GM06990 (cell line): ENCODE results near the gene CYTIP.

Experiments used
- DNase-seq: peaks from one replicate; pipeline ENCODE4 v3.0.0-alpha.2; 2011; ENCODE audit not compliant: insufficient read length; ENCODE audit errors: extremely low read depth
- H3K27me3 ChIP-seq: replicated peaks from 2 replicates; pipeline ENCODE4 v1.6.0; 2011; ENCODE audit warnings: low read length; ENCODE audit not compliant: control insufficient read depth, insufficient read depth
- H3K36me3 ChIP-seq: 2 replicates; pipeline ENCODE4 v1.5.1; 2011; ENCODE audit warnings: low read length; ENCODE audit not compliant: control insufficient read depth, insufficient read depth
- H3K4me3 ChIP-seq: replicated peaks from 2 replicates; pipeline ENCODE4 v1.5.1; 2011; ENCODE audit warnings: low read depth, mild to moderate bottlenecking, control low read depth, low read length
- CTCF ChIP-seq: IDR thresholded peaks from 2 replicates; pipeline ENCODE4 v1.5.1; 2011; ENCODE audit warnings: low read length, control low read depth, mild to moderate bottlenecking, inconsistent platforms; ENCODE audit not compliant: insufficient read depth, poor library complexity, severe bottlenecking

CYTIP gene

GRCh38 chr2:157395811-157396210 is 48.1 kb downstream of the CYTIP start:
- no peak for TF ChIP-seq CTCF
- no peak for DNase-seq
- Histone ChIP-seq H3K27me3 (no peaks in the 10 kb centered on the region), H3K4me3 (no peak overlapping the region), H3K36me3 (no peaks in the 10 kb centered on the region)

GRCh38 chr2:157394928-157395327 is 49.0 kb downstream of the CYTIP start:
- Histone ChIP-seq H3K27me3 (no peaks in the 10 kb centered on the region), H3K36me3 (no peaks in the 10 kb centered on the region), H3K4me3 (no peak overlapping the region)
- DNase-seq: no peak
- no peak for TF ChIP-seq CTCF

- Histone ChIP-seq H3K36me3 (no peaks in the 10 kb centered on the region), H3K27me3 (no peaks in the 10 kb centered on the region), H3K4me3 (no peak overlapping the region)
- DNase-seq: no peak
- no peak for TF ChIP-seq CTCF
These were observed 50.5 kb downstream of the CYTIP start for GRCh38 chr2:157393348-157393747.

GRCh38 chr2:157388827-157389226 is 55.1 kb downstream of the CYTIP start:
- H3K4me3 ChIP-seq: no peak overlapping the region
- TF ChIP-seq CTCF: no peak
- DNase-seq: no peak
- H3K27me3 ChIP-seq: no peaks in the 10 kb centered on the region
- no peaks in the 10 kb centered on the region for H3K36me3 ChIP-seq

GRCh38 chr2:157386747-157387146 is 57.1 kb downstream of the CYTIP start:
- H3K4me3 ChIP-seq: no peak overlapping the region
- TF ChIP-seq CTCF: no peak
- no peaks in the 10 kb centered on the region for H3K36me3 ChIP-seq
- H3K27me3 ChIP-seq: no peaks in the 10 kb centered on the region
- no peak for DNase-seq

- Histone ChIP-seq H3K36me3 (no peaks in the 10 kb centered on the region), H3K4me3 (no peak overlapping the region), H3K27me3 (no peaks in the 10 kb centered on the region)
- TF ChIP-seq CTCF: no peak
- DNase-seq: no peak
These were observed 57.6 kb downstream of the CYTIP start for GRCh38 chr2:157386247-157386646.
